GM23338 (cell line): ENCODE results near the gene TNFSF8. TPM values are rescaled to one million over a fixed set of nuclear protein-coding genes. Genes with fewer than 3 reads are reported as not detected.

ENCODE experiments used
- ATAC-seq: fragments of 200-7000 bp; cut with Tn5 transposase; 3 replicates; pipeline ENCODE4 v1.9.1; 2020
- DNase-seq: peaks from one replicate; pipeline ENCODE4 v3.0.0-alpha.2; 2015; ENCODE audit warnings: low spot score
- H2AFZ ChIP-seq: fragments of 200-600 bp; sonication (generic); 2 replicates; pipeline ENCODE4 v1.8.0; 2016; ENCODE audit warnings: antibody characterized with exemption, mild to moderate bottlenecking, moderate library complexity
- H3F3A ChIP-seq: fragments of 200-600 bp; sonication (generic); replicated peaks from 2 replicates; pipeline ENCODE4 v1.8.0; 2017; ENCODE audit warnings: antibody characterized with exemption, mixed run types, low read depth
- H3K27ac ChIP-seq: fragments of 200-600 bp; sonication (generic); 2 replicates; pipeline ENCODE4 v1.6.1; 2016; ENCODE audit warnings: low read depth
- H3K27me3 ChIP-seq: fragments of 200-600 bp; sonication (generic); 2 replicates; pipeline ENCODE4 v1.8.0; 2016; ENCODE audit warnings: mild to moderate bottlenecking, mixed run types, moderate library complexity; ENCODE audit not compliant: insufficient read depth
- H3K36me3 ChIP-seq: fragments of 200-600 bp; sonication (generic); 2 replicates; pipeline ENCODE4 v1.8.0; 2016; ENCODE audit warnings: mild to moderate bottlenecking; ENCODE audit not compliant: insufficient read depth
- H3K4me1 ChIP-seq: fragments of 200-600 bp; sonication (generic); 2 replicates; pipeline ENCODE4 v1.8.0; 2016; ENCODE audit warnings: mild to moderate bottlenecking, moderate library complexity; ENCODE audit not compliant: insufficient read depth
- H3K4me2 ChIP-seq: fragments of 200-600 bp; sonication (generic); 2 replicates; pipeline ENCODE4 v1.7.1; 2017; ENCODE audit warnings: mixed run types
- H3K4me3 ChIP-seq: fragments of 200-600 bp; sonication (generic); 2 replicates; pipeline ENCODE4 v1.6.1; 2016; ENCODE audit warnings: mixed run types
- H3K79me2 ChIP-seq: fragments of 200-600 bp; sonication (generic); replicated peaks from 2 replicates; pipeline ENCODE4 v1.8.0; 2017; ENCODE audit warnings: mild to moderate bottlenecking; ENCODE audit not compliant: insufficient read depth
- H3K9me2 ChIP-seq: fragments of 200-600 bp; sonication (generic); 2 replicates; pipeline ENCODE4 v1.8.0; 2017; ENCODE audit not compliant: insufficient read depth
- H4K20me1 ChIP-seq: fragments of 200-600 bp; sonication (generic); replicated peaks from 2 replicates; pipeline ENCODE4 v1.8.0; 2017; ENCODE audit warnings: mild to moderate bottlenecking; ENCODE audit not compliant: insufficient read depth
- H3K27ac Mint-ChIP-seq: 2 replicates; pipeline ENCODE4 v1.8.0; 2020; ENCODE audit warnings: inconsistent platforms, mild to moderate bottlenecking, moderate library complexity, mixed read lengths
- H3K27me3 Mint-ChIP-seq: 3 replicates; pipeline ENCODE4 v1.8.0; 2022; ENCODE audit warnings: low read depth, mild to moderate bottlenecking, moderate library complexity, mixed read lengths, inconsistent platforms; ENCODE audit not compliant: insufficient read depth, poor library complexity
- H3K36me3 Mint-ChIP-seq: 3 replicates; pipeline ENCODE4 v1.8.0; 2021; ENCODE audit warnings: low read depth, mild to moderate bottlenecking, inconsistent platforms, moderate library complexity, mixed read lengths
- H3K4me1 Mint-ChIP-seq: 3 replicates; pipeline ENCODE4 v1.8.0; 2020; ENCODE audit warnings: mild to moderate bottlenecking, inconsistent platforms, mixed read lengths
- H3K4me3 Mint-ChIP-seq: 3 replicates; pipeline ENCODE4 v1.8.0; 2021; ENCODE audit warnings: moderate library complexity, mild to moderate bottlenecking, inconsistent platforms, mixed read lengths
- H3K9me3 Mint-ChIP-seq: 3 replicates; pipeline ENCODE4 v1.8.0; 2020; ENCODE audit warnings: moderate library complexity, mild to moderate bottlenecking, inconsistent platforms, mixed read lengths
- CREB1 ChIP-seq: fragments of 250-450 bp; sonication (Bioruptor Pico); IDR thresholded peaks from 2 replicates; pipeline ENCODE4 v1.5.0; 2020; ENCODE audit warnings: low read depth, mild to moderate bottlenecking, moderate library complexity
- CTCF ChIP-seq, 2 experiments: fragments of 200-600 bp in 1 of 2; sonication (generic) in 1 of 2; conservative IDR thresholded peaks; 2 replicates each; pipeline versions ENCODE4 v1.5.1 to v1.6.1; 2016 to 2017; ENCODE audit warnings: antibody characterized with exemption in 2 of 2, low read depth in 2 of 2, mild to moderate bottlenecking in 2 of 2, moderate library complexity in 1 of 2
- EZH2 ChIP-seq: fragments of 200-600 bp; sonication (generic); IDR thresholded peaks from one replicate; pipeline ENCODE4 v1.8.0; 2017; ENCODE audit warnings: antibody characterized with exemption, mild to moderate bottlenecking, low read depth; ENCODE audit not compliant: unreplicated experiment
- EZH2phosphoT487 ChIP-seq: fragments of 200-600 bp; sonication (generic); IDR thresholded peaks from one replicate; pipeline ENCODE4 v1.8.1; 2018; ENCODE audit warnings: antibody characterized with exemption; ENCODE audit not compliant: unreplicated experiment
- JUNB ChIP-seq: IDR thresholded peaks from one replicate; pipeline ENCODE4 v1.6.1; 2016; ENCODE audit warnings: antibody characterized with exemption; ENCODE audit not compliant: unreplicated experiment
- NANOG ChIP-seq: IDR thresholded peaks from 2 replicates; pipeline ENCODE4 v1.6.1; 2016; ENCODE audit warnings: antibody characterized with exemption, borderline replicate concordance
- POLR2AphosphoS5 ChIP-seq: IDR thresholded peaks from 2 replicates; pipeline ENCODE4 v1.6.1; 2016; ENCODE audit warnings: antibody characterized with exemption, low read depth
- STAT1 ChIP-seq: IDR thresholded peaks from one replicate; pipeline ENCODE4 v1.6.1; 2016; ENCODE audit warnings: antibody characterized with exemption; ENCODE audit not compliant: unreplicated experiment
- ZNF114 ChIP-seq: fragments of 250-450 bp; sonication (Bioruptor Pico); IDR thresholded peaks from 2 replicates; pipeline ENCODE4 v1.5.0; 2020; ENCODE audit warnings: mild to moderate bottlenecking, moderate library complexity
- ZNF331 ChIP-seq: fragments of 250-450 bp; sonication (Bioruptor Pico); IDR thresholded peaks from 2 replicates; pipeline ENCODE4 v1.5.0; 2020; ENCODE audit warnings: low read depth, mild to moderate bottlenecking, moderate library complexity
- polyA plus RNA-seq: library from polyadenylated mRNA; unstranded; fragments of >200 nt; fragmentation: Nextera tagmentation; extraction: Ambion mirVana; gene quantifications from 2 replicates; pipeline ENCODE4 v1.2.1, GENCODE V29; 2016
- total RNA-seq: library from RNA; depleted of rRNA; stranded (reverse); fragments of >200 nt; shearing (Covaris generic); gene quantifications from 2 replicates; pipeline ENCODE4 v1.2.3, GENCODE V29; 2014
- TF ChIP-seq, protein P1 (sequence below): IDR thresholded peaks from one replicate; pipeline ENCODE4 v1.6.1; 2018; ENCODE audit warnings: antibody characterized with exemption; ENCODE audit not compliant: unreplicated experiment
- TF ChIP-seq, protein P2 (sequence below): fragments of 250-450 bp; sonication (Bioruptor Pico); IDR thresholded peaks from 2 replicates; pipeline ENCODE4 v1.5.0; 2020; ENCODE audit warnings: mild to moderate bottlenecking, moderate library complexity
- TF ChIP-seq, protein P3 (sequence below): IDR thresholded peaks from 2 replicates; pipeline ENCODE4 v1.6.1; 2016; ENCODE audit warnings: antibody characterized with exemption

TNFSF8 gene
- total and polyA plus RNA-seq, 2 experiments from 2014 or later: not detected

GRCh38 chr9:114894609-114895433 lies 35.6 kb downstream of the TNFSF8 start:
- no peaks in the 10 kb centered on the region for H3K27me3 ChIP-seq
- no peaks in the 10 kb centered on the region for H3K79me2 ChIP-seq
- peaks cover 12% of the 10 kb centered on the region for H3K4me1 Mint-ChIP-seq
- H2AFZ ChIP-seq: peak overlapping the region; percentile 48; the same call in 1 of the 2 replicates
- no peak overlapping the region for H3K4me2 ChIP-seq
- H3K4me1 ChIP-seq: no peaks in the 10 kb centered on the region; the same call in 1 of the 2 replicates
- H3K27ac Mint-ChIP-seq: no peak overlapping the region
- TF ChIP-seq, protein P1, sequence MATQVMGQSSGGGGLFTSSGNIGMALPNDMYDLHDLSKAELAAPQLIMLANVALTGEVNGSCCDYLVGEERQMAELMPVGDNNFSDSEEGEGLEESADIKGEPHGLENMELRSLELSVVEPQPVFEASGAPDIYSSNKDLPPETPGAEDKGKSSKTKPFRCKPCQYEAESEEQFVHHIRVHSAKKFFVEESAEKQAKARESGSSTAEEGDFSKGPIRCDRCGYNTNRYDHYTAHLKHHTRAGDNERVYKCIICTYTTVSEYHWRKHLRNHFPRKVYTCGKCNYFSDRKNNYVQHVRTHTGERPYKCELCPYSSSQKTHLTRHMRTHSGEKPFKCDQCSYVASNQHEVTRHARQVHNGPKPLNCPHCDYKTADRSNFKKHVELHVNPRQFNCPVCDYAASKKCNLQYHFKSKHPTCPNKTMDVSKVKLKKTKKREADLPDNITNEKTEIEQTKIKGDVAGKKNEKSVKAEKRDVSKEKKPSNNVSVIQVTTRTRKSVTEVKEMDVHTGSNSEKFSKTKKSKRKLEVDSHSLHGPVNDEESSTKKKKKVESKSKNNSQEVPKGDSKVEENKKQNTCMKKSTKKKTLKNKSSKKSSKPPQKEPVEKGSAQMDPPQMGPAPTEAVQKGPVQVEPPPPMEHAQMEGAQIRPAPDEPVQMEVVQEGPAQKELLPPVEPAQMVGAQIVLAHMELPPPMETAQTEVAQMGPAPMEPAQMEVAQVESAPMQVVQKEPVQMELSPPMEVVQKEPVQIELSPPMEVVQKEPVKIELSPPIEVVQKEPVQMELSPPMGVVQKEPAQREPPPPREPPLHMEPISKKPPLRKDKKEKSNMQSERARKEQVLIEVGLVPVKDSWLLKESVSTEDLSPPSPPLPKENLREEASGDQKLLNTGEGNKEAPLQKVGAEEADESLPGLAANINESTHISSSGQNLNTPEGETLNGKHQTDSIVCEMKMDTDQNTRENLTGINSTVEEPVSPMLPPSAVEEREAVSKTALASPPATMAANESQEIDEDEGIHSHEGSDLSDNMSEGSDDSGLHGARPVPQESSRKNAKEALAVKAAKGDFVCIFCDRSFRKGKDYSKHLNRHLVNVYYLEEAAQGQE: no peak
- TF ChIP-seq EZH2 (no peak), ZNF331 (CRISPR knock-in tag) (no peak), ZNF114 (CRISPR knock-in tag) (no peak), EZH2phosphoT487 (no peak), POLR2AphosphoS5 (no peak), CTCF (conservative IDR thresholded peaks at IDR 0.05; ENCODE audit: low read depth in 2 of 2) (no peak), JUNB (no peak), CREB1 (no peak), STAT1 (no peak), NANOG (no peak)
- TF ChIP-seq, protein P2, sequence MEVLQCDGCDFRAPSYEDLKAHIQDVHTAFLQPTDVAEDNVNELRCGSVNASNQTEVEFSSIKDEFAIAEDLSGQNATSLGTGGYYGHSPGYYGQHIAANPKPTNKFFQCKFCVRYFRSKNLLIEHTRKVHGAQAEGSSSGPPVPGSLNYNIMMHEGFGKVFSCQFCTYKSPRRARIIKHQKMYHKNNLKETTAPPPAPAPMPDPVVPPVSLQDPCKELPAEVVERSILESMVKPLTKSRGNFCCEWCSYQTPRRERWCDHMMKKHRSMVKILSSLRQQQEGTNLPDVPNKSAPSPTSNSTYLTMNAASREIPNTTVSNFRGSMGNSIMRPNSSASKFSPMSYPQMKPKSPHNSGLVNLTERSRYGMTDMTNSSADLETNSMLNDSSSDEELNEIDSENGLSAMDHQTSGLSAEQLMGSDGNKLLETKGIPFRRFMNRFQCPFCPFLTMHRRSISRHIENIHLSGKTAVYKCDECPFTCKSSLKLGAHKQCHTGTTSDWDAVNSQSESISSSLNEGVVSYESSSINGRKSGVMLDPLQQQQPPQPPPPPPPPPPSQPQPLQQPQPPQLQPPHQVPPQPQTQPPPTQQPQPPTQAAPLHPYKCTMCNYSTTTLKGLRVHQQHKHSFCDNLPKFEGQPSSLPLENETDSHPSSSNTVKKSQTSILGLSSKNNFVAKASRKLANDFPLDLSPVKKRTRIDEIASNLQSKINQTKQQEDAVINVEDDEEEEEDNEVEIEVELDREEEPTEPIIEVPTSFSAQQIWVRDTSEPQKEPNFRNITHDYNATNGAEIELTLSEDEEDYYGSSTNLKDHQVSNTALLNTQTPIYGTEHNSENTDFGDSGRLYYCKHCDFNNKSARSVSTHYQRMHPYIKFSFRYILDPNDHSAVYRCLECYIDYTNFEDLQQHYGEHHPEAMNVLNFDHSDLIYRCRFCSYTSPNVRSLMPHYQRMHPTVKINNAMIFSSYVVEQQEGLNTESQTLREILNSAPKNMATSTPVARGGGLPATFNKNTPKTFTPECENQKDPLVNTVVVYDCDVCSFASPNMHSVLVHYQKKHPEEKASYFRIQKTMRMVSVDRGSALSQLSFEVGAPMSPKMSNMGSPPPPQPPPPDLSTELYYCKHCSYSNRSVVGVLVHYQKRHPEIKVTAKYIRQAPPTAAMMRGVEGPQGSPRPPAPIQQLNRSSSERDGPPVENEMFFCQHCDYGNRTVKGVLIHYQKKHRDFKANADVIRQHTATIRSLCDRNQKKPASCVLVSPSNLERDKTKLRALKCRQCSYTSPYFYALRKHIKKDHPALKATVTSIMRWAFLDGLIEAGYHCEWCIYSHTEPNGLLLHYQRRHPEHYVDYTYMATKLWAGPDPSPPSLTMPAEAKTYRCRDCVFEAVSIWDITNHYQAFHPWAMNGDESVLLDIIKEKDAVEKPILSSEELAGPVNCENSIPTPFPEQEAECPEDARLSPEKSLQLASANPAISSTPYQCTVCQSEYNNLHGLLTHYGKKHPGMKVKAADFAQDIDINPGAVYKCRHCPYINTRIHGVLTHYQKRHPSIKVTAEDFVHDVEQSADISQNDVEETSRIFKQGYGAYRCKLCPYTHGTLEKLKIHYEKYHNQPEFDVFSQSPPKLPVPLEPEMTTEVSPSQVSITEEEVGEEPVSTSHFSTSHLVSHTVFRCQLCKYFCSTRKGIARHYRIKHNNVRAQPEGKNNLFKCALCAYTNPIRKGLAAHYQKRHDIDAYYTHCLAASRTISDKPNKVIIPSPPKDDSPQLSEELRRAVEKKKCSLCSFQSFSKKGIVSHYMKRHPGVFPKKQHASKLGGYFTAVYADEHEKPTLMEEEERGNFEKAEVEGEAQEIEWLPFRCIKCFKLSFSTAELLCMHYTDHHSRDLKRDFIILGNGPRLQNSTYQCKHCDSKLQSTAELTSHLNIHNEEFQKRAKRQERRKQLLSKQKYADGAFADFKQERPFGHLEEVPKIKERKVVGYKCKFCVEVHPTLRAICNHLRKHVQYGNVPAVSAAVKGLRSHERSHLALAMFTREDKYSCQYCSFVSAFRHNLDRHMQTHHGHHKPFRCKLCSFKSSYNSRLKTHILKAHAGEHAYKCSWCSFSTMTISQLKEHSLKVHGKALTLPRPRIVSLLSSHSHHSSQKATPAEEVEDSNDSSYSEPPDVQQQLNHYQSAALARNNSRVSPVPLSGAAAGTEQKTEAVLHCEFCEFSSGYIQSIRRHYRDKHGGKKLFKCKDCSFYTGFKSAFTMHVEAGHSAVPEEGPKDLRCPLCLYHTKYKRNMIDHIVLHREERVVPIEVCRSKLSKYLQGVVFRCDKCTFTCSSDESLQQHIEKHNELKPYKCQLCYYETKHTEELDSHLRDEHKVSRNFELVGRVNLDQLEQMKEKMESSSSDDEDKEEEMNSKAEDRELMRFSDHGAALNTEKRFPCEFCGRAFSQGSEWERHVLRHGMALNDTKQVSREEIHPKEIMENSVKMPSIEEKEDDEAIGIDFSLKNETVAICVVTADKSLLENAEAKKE (CRISPR knock-in tag): no peak
- TF ChIP-seq, protein P3, sequence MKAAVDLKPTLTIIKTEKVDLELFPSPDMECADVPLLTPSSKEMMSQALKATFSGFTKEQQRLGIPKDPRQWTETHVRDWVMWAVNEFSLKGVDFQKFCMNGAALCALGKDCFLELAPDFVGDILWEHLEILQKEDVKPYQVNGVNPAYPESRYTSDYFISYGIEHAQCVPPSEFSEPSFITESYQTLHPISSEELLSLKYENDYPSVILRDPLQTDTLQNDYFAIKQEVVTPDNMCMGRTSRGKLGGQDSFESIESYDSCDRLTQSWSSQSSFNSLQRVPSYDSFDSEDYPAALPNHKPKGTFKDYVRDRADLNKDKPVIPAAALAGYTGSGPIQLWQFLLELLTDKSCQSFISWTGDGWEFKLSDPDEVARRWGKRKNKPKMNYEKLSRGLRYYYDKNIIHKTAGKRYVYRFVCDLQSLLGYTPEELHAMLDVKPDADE: no peak
- H3K9me2 ChIP-seq: no peaks in the 10 kb centered on the region
- H3K27me3 Mint-ChIP-seq: peaks cover 3% of the 10 kb centered on the region
- no peaks in the 10 kb centered on the region for H3K36me3 Mint-ChIP-seq
- H3K9me3 Mint-ChIP-seq: no peaks in the 10 kb centered on the region
- H3K36me3 ChIP-seq: no peaks in the 10 kb centered on the region
- 0 out of 2 replicates have a peak overlapping the region, but pooled peaks have one; percentile 27 for H3K27ac ChIP-seq
- DNase-seq (peak; percentile 62), ATAC-seq (no peak; the same call in 2 of the 3 replicates)
- no peak overlapping the region for H3K4me3 ChIP-seq
- no peak overlapping the region for H3K4me3 Mint-ChIP-seq
- H3F3A ChIP-seq: no peaks in the 10 kb centered on the region
- H4K20me1 ChIP-seq: no peaks in the 10 kb centered on the region
